HUDEP-2 (cell line): ENCODE measurements around the gene TREML1.

Source experiments
- DNase-seq, 76 experiments: peaks; one replicate each; lab custom pipeline; 2025; ENCODE audit not compliant: unreplicated experiment in 76 of 76; lab: John Stamatoyannopoulos, UW

TREML1 gene

GRCh38 chr6:41181566-41181965 lies 27.4 kb upstream of the TREML1 start:
- DNase-seq, result no peak

GRCh38 chr6:41179163-41179562 lies 25.0 kb upstream of the TREML1 start:
- no peak for DNase-seq

DNA sequence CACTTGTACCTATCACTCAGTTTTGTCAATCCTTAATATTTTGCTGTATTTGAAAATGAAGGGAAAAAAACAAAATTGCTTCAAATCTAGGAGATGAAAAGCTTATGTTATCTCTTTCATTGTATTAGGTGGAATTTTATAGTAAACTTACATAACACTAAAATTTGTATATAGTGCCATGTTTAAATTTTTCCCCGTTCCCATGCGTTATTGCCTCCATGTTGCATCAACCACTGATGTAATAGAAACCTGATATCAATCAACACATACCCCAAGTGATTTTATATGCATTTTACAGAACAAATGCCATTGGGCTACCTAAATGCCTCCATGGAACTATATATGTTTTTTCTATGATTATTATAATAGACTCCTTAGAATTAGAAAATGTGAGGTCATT lies 23.5 kb upstream of the TREML1 start:
- DNase-seq, result no peak

DNA sequence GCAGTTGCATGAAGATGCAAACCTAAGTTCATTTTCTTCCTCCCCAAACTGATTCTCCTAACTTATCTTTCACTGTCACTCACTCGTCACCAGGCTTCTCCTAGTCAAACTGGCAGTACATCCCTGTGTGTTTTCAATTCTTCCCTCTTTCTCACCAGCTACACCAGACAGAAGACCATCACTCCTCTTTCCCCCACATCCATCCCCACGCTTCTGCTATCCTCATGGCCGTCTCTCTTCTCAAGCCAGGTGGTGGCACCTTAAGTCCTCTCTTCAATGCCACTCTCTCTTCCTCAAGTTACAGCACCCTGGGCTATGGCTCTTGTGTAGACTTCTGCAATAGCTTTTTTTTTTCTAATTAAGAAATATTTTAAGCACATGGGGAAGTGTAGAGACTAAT lies 23.1 kb upstream of the TREML1 start:
- no peak for DNase-seq

DNA sequence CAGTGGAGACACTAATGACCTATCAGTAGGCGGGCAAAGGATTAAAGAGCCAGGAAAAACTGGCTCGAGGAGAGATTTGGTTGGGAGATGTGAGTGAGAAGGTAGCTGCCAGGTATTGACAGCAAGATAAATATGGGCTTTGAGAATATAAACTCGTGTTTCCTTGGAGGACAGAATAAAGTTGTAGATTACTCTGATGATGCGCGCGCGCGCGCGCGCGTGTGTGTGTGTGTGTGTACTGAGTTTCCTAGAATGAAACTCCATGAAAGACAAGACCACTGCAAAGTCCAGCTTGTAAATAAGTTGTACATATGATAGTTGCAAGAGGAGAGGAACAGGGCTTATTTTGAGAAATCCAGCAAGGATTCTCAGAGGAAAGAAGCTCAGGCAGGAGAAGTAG lies 22.0 kb upstream of the TREML1 start:
- no peak for DNase-seq

- DNase-seq, result no peak
Observed at GRCh38 chr6:41175084-41175483, 20.9 kb upstream of the TREML1 start.

GRCh38 chr6:41174610-41175009 lies 20.5 kb upstream of the TREML1 start:
- no peak for DNase-seq

DNA sequence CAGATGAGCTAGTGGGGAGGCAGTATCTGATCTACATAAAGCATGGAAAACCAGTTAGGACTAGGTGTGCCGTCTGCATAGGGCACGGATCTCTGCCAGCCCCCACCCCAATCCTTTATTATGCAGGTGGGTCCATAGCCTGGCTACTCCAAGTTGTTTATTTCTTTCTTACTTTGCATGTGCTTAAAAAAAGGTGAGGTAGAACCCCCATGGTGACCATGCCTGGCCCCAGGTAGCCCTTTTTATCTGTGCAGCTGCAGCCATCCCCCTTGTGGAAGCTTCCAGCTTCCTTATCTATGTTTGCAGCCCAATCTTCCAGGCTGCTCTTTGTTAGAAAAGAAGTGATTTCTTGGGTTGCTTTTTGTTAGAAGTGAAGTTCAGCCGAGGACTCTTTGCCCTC lies 17.8 kb upstream of the TREML1 start:
- no peak for DNase-seq

- no peak for DNase-seq
Observed at GRCh38 chr6:41170547-41171160, 16.5 kb upstream of the TREML1 start.

DNA sequence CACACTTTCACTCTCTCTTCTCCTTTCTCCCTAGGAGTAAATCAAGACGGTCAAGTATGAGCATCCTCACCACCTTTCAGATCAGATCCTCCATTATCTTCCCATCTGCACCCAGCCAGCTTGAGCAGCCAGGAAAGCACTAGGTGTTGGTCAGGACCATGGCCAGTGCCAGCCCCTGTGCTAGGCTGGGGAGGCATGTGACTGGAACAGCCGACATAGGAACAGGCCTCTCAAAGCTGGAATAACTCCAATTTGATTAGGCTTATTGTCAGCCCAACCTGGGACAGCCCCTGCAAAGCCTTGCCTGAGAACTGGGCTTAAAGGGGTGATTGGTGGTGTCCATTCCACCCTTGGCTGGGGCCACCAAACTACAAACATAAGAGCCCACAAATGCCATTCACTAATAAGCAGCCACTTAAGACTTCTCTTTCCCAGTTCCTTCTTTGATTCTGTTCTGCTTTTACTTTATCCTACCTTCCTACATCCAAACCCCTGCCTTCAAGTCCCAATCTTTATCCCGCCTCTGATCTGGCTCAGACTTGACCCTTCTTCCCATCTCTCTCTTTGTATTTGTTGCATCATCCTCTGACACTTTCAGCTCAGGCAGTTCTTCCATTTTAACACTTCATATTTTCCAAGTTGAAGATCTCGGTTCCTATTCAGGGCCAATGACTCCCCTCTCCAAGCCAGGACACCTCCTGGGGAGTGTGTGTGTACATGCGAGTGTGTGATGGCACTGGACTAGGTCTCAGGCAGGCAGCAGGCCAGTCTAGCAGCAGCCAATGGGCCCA lies 13.2 kb upstream of the TREML1 start:
- peak in 12 of 76 experiments; percentile 10 to 37 (median 24) for DNase-seq

DNA sequence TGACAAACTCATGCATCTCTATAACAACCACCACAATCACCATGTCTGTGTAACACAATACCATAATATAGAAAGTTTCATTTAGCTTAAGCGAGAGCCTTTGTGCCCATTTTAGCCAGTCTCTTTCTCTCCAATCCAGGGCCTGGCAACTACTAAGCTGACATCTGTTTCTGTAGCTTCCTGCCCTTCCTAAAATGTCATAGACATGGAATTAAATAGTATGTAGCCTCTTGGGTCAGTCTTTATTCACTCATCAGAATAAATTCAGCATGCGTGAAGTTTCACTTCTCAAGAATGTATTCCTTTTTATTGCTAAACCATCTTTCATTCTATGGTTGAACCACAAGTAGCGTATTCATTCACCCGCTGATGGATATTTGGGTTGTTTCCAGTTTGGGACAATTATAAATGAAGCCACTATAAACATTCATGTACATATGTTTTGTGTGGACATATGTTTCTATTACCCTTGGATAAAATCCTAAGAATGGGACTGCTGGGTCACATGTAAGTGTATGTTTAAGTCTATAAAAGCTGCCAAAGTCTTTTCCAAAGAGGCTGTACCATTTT lies 10.5 kb upstream of the TREML1 start:
- no peak for DNase-seq

GRCh38 chr6:41163419-41163717 lies 9.2 kb upstream of the TREML1 start:
- DNase-seq, result no peak

- DNase-seq, result no peak
Observed at GRCh38 chr6:41162687-41163418, 8.7 kb upstream of the TREML1 start, which contains the start of gene TREM2. Gene TREM2, minus strand, starts transcription at chr6:41163116. Its CDS starts 34 bp downstream, at chr6:41163082.

GRCh38 chr6:41161851-41162552 lies 7.9 kb upstream of the TREML1 start:
- no peak for DNase-seq

DNA sequence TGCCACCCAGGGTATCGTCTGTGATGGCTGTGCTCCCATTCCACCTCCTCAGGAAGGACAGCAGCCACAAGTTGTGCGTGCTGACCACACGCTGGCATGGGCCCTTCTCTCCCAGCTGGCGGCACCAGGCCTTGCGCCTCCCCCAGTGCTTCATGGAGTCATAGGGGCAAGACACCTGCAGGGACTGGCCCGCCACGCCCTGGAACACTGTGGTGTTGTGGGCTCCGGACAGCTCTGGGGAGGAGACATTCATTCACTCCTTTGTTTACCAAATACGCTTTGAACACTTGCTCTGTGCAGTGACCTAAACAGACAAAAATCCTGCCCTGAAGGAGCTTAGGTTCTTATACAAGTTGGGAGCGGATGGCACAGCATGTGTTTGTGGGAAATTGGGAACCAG lies 7.2 kb upstream of the TREML1 start:
- DNase-seq, result no peak

GRCh38 chr6:41160933-41161332 lies 6.8 kb upstream of the TREML1 start:
- no peak for DNase-seq

- no peak for DNase-seq
Observed at GRCh38 chr6:41159415-41160082, 5.4 kb upstream of the TREML1 start.

GRCh38 chr6:41157323-41157722 lies 3.2 kb upstream of the TREML1 start:
- no peak for DNase-seq

GRCh38 chr6:41156771-41157170 lies 2.6 kb upstream of the TREML1 start:
- no peak for DNase-seq

DNA sequence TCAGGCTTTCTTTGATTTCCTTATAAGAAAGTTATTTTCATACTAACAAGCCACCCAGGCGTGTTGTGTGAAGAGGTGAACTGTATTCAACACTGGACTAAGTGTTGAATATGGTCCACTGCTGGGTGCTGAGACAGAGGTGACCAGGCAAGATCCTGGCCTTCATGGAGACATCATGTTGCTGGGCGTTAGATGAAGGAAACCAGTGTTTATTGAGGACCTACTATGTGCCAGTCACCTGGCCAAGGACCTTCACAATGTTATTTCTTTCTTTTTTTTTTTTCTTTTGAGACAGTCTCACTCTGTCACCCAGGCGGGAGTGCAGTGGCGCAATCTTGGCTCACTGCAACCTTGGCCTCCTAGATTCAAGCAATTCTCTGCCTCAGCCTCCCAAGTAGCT lies 1.9 kb upstream of the TREML1 start:
- no peak for DNase-seq
